Ovary (tissue), 9 donors: Measurements from ENCODE around the gene MTCH1. TPM values are rescaled to one million over a fixed set of nuclear protein-coding genes. Genes with fewer than 3 reads are reported as not detected.

Source experiments
- DNase-seq, 5 donors: peaks; one replicate each; pipeline ENCODE4 v3.0.0-alpha.2; 2019 to 2020
- H3K27ac ChIP-seq, 2 donors: fragments of 200-600 bp; one replicate each; pipeline versions ENCODE4 v1.5.1 to v1.8.0; 2019 to 2022
- H3K27me3 ChIP-seq: fragments of 200-600 bp; one replicate; pipeline ENCODE4 v1.8.0; 2022
- H3K36me3 ChIP-seq: fragments of 200-600 bp; sonication (generic); one replicate; pipeline ENCODE4 v1.5.1; 2019
- H3K4me1 ChIP-seq: one replicate; pipeline ENCODE4 v1.8.1; 2013; ENCODE audit warnings: mild to moderate bottlenecking, moderate library complexity; ENCODE audit not compliant: insufficient read depth
- H3K4me3 ChIP-seq: fragments of 200-600 bp; sonication (generic); one replicate; pipeline ENCODE4 v1.5.1; 2017
- H3K9me3 ChIP-seq, 2 donors: fragments of 200-600 bp in 1 of 2; sonication (generic) in 1 of 2; one replicate each; pipeline versions ENCODE4 v1.5.1 to v1.8.1; 2013 to 2019; ENCODE audit warnings: mild to moderate bottlenecking in 1 of 2, moderate library complexity in 1 of 2
- CTCF ChIP-seq, 3 donors: fragments of 450-650 bp in 2 of 3; fragments of 200-600 bp in 1 of 3; IDR thresholded peaks; one replicate each; pipeline versions ENCODE4 v1.5.1 to v1.8.0; 2016 to 2022; ENCODE audit warnings: antibody characterized with exemption in 3 of 3, mild to moderate bottlenecking in 1 of 3
- EP300 ChIP-seq: sonication (generic); formaldehyde crosslinking; IDR thresholded peaks from one replicate; pipeline ENCODE4 v1.6.1; 2017; ENCODE audit warnings: antibody characterized with exemption
- POLR2A ChIP-seq: fragments of 450-650 bp; IDR thresholded peaks from one replicate; pipeline ENCODE4 v1.6.1; 2017; ENCODE audit warnings: antibody characterized with exemption, mild to moderate bottlenecking, moderate library complexity
- WGBS, 3 donors: extraction: QIAGEN DNeasy Blood & Tissue Kit in 1 of 3; methylation state at CpG; one replicate each; pipeline versions ENCODE4 v1.1.5 to v1.1.7; 2013 to 2017; 5-methylcytosine and 5-hydroxymethylcytosine counted together
- intact Hi-C, 4 donors: fragments of 100-400 bp; cut with DNase I; formaldehyde crosslinking; loops; one replicate each; pipeline versions ENCODE4 v1.11.0 to v1.15.1; 2022 to 2023
- polyA plus RNA-seq, 2 donors: library from polyadenylated mRNA; stranded (reverse); fragments of 200-250 nt in 1 of 2; fragments of 350-450 nt in 1 of 2; fragmentation: Illumina TruSeq in 1 of 2; extraction: RNeasy Lipid Tissue Mini Kit (QIAGEN cat#74804) in 1 of 2; gene quantifications; one replicate each; pipeline ENCODE4 v1.2.3, GENCODE V29; 2013 to 2014
- total RNA-seq, 7 donors: library from RNA; depleted of rRNA in 2 of 7; stranded (reverse); fragments of >200 nt in 2 of 7; fragmentation: NEBNext Ultra II Directional in 3 of 7; extraction: Animal tissue kit (Norgen Biotek cat#: 25700) in 3 of 7; gene quantifications; one replicate each; pipeline versions ENCODE4 v1.1.0 to v1.2.4, GENCODE V29; 2016 to 2023
- donor health status: DM: no; HTN: no; CAD: no; lungs with moderate emphysema.
- donor health status: DM: no; HTN: no; CAD: no.
- donor health status: Bipolar disorder and iron deficiency.
- donor health status: DM: yes; HTN: yes; CAD: no.
- donor health status: DM: no; HTN: no; CAD: no.
- donor health status: DM: yes; HTN: yes; CAD: no.

The MTCH1 gene
- total and polyA plus RNA-seq, 9 donors, result 114 to 223 (median 180) TPM

GRCh38 chr6:36980876-36981619, 4.9 kb downstream of the MTCH1 start:
- TF ChIP-seq POLR2A (no peak), CTCF (IDR thresholded peaks at IDR 0.05) (no peak), EP300 (no peak)
- 56 to 61% (median 58%) methylated on average over 14 of the region's 14 CpGs for WGBS, 3 donors
- Histone ChIP-seq H3K4me1 (peaks cover 10% of the 10 kb centered on the region), H3K4me3 (no peak overlapping the region), H3K9me3 (no peaks in the 10 kb centered on the region), H3K27me3 (no peaks in the 10 kb centered on the region), H3K36me3 (no peaks in the 10 kb centered on the region), H3K27ac (no peak overlapping the region)
- intact Hi-C loops, result loop anchor here in 2 of 4 donors (10.0 kb wide), 1 partner anchor 96 kb away; the partner anchor contains the start of gene C6orf89 (in 2 of the 2)
- no peak for DNase-seq

- 49 to 58% (median 57%) methylated on average over 6 of the region's 6 CpGs for WGBS, 3 donors
- H3K36me3 ChIP-seq, result no peaks in the 10 kb centered on the region
- H3K27ac ChIP-seq, result no peak overlapping the region
Measured at GRCh38 chr6:36980129-36980528, 5.9 kb downstream of the MTCH1 start.

GRCh38 chr6:36979347-36979742, 6.7 kb downstream of the MTCH1 start:
- intact Hi-C loops, result loop anchor here in 1 of 4 donors (2.0 kb wide), 1 partner anchor 91 kb away; no protein-coding TSS in a partner anchor
- WGBS, 3 donors, result 9 to 20% (median 12%) methylated on average over 4 of the region's 4 CpGs
- Histone ChIP-seq H3K4me3 (no peak overlapping the region), H3K36me3 (no peaks in the 10 kb centered on the region), H3K4me1 (peaks cover 6% of the 10 kb centered on the region), H3K9me3 (no peaks in the 10 kb centered on the region), H3K27ac (no peak overlapping the region), H3K27me3 (no peaks in the 10 kb centered on the region)
- peak; percentile 66 to 79 (median 72) for DNase-seq
- TF ChIP-seq CTCF (IDR thresholded peaks at IDR 0.05), result peak; percentile 33 to 88 (median 59)
- no peak for TF ChIP-seq POLR2A
- no peak for TF ChIP-seq EP300

More at GRCh38 chr6:36980129-36980528, 5.9 kb downstream of the MTCH1 start:
- Histone ChIP-seq H3K4me3 (no peak overlapping the region), H3K27me3 (no peaks in the 10 kb centered on the region), H3K4me1 (peaks cover 10% of the 10 kb centered on the region), H3K9me3 (no peaks in the 10 kb centered on the region)
- DNase-seq, result no peak
- intact Hi-C loops, result loop anchor here in 2 of 4 donors (10.0 kb wide), 1 partner anchor 95 kb away; the partner anchor contains the start of gene C6orf89 (in 2 of the 2)
- TF ChIP-seq POLR2A, result no peak
- no peak for TF ChIP-seq EP300
- TF ChIP-seq CTCF (IDR thresholded peaks at IDR 0.05), result no peak

GRCh38 chr6:36978421-36979346, 7.3 kb downstream of the MTCH1 start:
- no peaks in the 10 kb centered on the region for H3K36me3 ChIP-seq
- DNase-seq, result no peak

More at GRCh38 chr6:36978421-36979346, 7.3 kb downstream of the MTCH1 start:
- intact Hi-C loops, result loop anchor here in 1 of 4 donors (2.0 kb wide), 1 partner anchor 90 kb away; no protein-coding TSS in a partner anchor
- Histone ChIP-seq H3K27ac (no peak overlapping the region), H3K4me1 (no peaks in the 10 kb centered on the region), H3K9me3 (no peaks in the 10 kb centered on the region), H3K27me3 (no peaks in the 10 kb centered on the region), H3K4me3 (no peak overlapping the region)
- TF ChIP-seq CTCF (IDR thresholded peaks at IDR 0.05), result no peak
- no peak for TF ChIP-seq POLR2A
- no peak for TF ChIP-seq EP300
- 71 to 76% (median 76%) methylated on average over 11 of the region's 11 CpGs for WGBS, 3 donors
